CD14-positive monocyte (primary cell): Measurements from ENCODE around the gene TBCK. TPM values are rescaled to one million over a fixed set of nuclear protein-coding genes. Genes with fewer than 3 reads are reported as not detected.

Experiments
- DNase-seq, 3 donors: peaks; one replicate each; pipeline ENCODE4 v3.0.0-alpha.2; 2011 to 2022
- H2AFZ ChIP-seq: 2 replicates; pipeline ENCODE4 v1.6.0; 2012; ENCODE audit warnings: mild to moderate bottlenecking, low read depth, low read length, inconsistent platforms; ENCODE audit not compliant: insufficient read depth, poor library complexity, severe bottlenecking
- H3K27ac ChIP-seq, 2 donors: 1 replicate in 1 of 2; 2 replicates in 1 of 2; pipeline ENCODE4 v1.5.1; 2012 to 2013; ENCODE audit warnings: low read length in 2 of 2, control low read depth in 1 of 2, inconsistent platforms in 1 of 2, low read depth in 1 of 2, mild to moderate bottlenecking in 1 of 2
- H3K27me3 ChIP-seq, 2 donors: one replicate each; pipeline versions ENCODE4 v1.6.0 to v1.6.1; 2011 to 2013; ENCODE audit warnings: low read length in 2 of 2; ENCODE audit not compliant: control insufficient read depth in 2 of 2, insufficient read depth in 2 of 2
- H3K36me3 ChIP-seq, 2 donors: replicated peaks in 1 of 2; 1 replicate in 1 of 2; 2 replicates in 1 of 2; pipeline versions ENCODE4 v1.5.1 to v1.6.1; 2012 to 2013; ENCODE audit warnings: low read length in 2 of 2, control low read depth in 1 of 2, inconsistent platforms in 1 of 2, mild to moderate bottlenecking in 1 of 2; ENCODE audit not compliant: insufficient read depth in 2 of 2, control insufficient read depth in 1 of 2
- H3K4me1 ChIP-seq, 2 donors: 1 replicate in 1 of 2; 2 replicates in 1 of 2; pipeline versions ENCODE4 v1.5.1 to v1.6.1; 2012 to 2013; ENCODE audit warnings: low read length in 2 of 2, control low read depth in 1 of 2, inconsistent platforms in 1 of 2, mild to moderate bottlenecking in 1 of 2, moderate library complexity in 1 of 2; ENCODE audit not compliant: insufficient read depth in 2 of 2, control insufficient read depth in 1 of 2
- H3K4me2 ChIP-seq: replicated peaks from 2 replicates; pipeline ENCODE3; 2012; ENCODE audit warnings: low read length, moderate library complexity, mild to moderate bottlenecking; ENCODE audit not compliant: poor library complexity, severe bottlenecking; ENCODE audit errors: extremely low read depth
- H3K4me3 ChIP-seq, 3 experiments: fragments of 200-600 bp in 1 of 3; sonication (generic) in 1 of 3; replicated peaks in 1 of 3; 1 replicate in 2 of 3; 2 replicates in 1 of 3; pipeline ENCODE4 v1.5.1; 2011 to 2013; ENCODE audit warnings: low read length in 3 of 3, mild to moderate bottlenecking in 3 of 3, control low read depth in 2 of 3, low read depth in 2 of 3, inconsistent platforms in 1 of 3, moderate library complexity in 1 of 3
- H3K79me2 ChIP-seq: 2 replicates; pipeline ENCODE4 v1.6.0; 2012; ENCODE audit warnings: mild to moderate bottlenecking, control low read depth, inconsistent platforms, low read length, moderate library complexity; ENCODE audit not compliant: insufficient read depth
- H3K9ac ChIP-seq: 2 replicates; pipeline ENCODE4 v1.6.0; 2017; ENCODE audit warnings: low read length, mild to moderate bottlenecking; ENCODE audit not compliant: insufficient read depth, poor library complexity, severe bottlenecking
- H3K9me3 ChIP-seq, 2 donors: replicated peaks in 1 of 2; 1 replicate in 1 of 2; 2 replicates in 1 of 2; pipeline versions ENCODE4 v1.5.1 to v1.6.1; 2012 to 2013; ENCODE audit warnings: low read length in 2 of 2, control low read depth in 1 of 2; ENCODE audit not compliant: control insufficient read depth in 1 of 2, insufficient read depth in 1 of 2
- H4K20me1 ChIP-seq: 2 replicates; pipeline ENCODE4 v1.6.0; 2012; ENCODE audit warnings: mild to moderate bottlenecking, low read length, control low read depth, moderate library complexity; ENCODE audit not compliant: insufficient read depth
- H3K27ac Mint-ChIP-seq, 7 donors: one replicate each; pipeline ENCODE4 v1.8.0; 2020; ENCODE audit warnings: mild to moderate bottlenecking in 7 of 7, mixed read lengths in 7 of 7, moderate library complexity in 6 of 7, inconsistent platforms in 2 of 7
- H3K27me3 Mint-ChIP-seq, 3 donors: one replicate each; pipeline ENCODE4 v1.8.0; 2021 to 2022; ENCODE audit warnings: low read depth in 3 of 3, mild to moderate bottlenecking in 3 of 3, mixed read lengths in 3 of 3, moderate library complexity in 3 of 3, inconsistent platforms in 1 of 3
- H3K36me3 Mint-ChIP-seq, 2 donors: one replicate each; pipeline ENCODE4 v1.8.0; 2020; ENCODE audit warnings: mixed read lengths in 2 of 2, inconsistent platforms in 1 of 2, mild to moderate bottlenecking in 1 of 2
- H3K4me1 Mint-ChIP-seq: one replicate; pipeline ENCODE4 v1.8.0; 2020; ENCODE audit warnings: mild to moderate bottlenecking, mixed read lengths
- H3K4me3 Mint-ChIP-seq, 2 donors: one replicate each; pipeline ENCODE4 v1.8.0; 2020; ENCODE audit warnings: mild to moderate bottlenecking in 2 of 2, mixed read lengths in 2 of 2, moderate library complexity in 1 of 2
- H3K9me3 Mint-ChIP-seq, 7 donors: one replicate each; pipeline ENCODE4 v1.8.0; 2020 to 2022; ENCODE audit warnings: mixed read lengths in 7 of 7, mild to moderate bottlenecking in 6 of 7, moderate library complexity in 6 of 7, inconsistent platforms in 2 of 7
- WGBS: methylation state at CpG from one replicate; pipeline ENCODE4 v1.1.5; 2013; ENCODE audit warnings: missing lambda C conversion rate; ENCODE audit not compliant: insufficient coverage; 5-methylcytosine and 5-hydroxymethylcytosine counted together
- intact Hi-C, 2 donors: fragments of 100-400 bp; cut with micrococcal nuclease; formaldehyde crosslinking; loops; one replicate each; pipeline versions ENCODE4 v1.15.0 to v1.15.1; 2023
- polyA plus RNA-seq, 3 donors: library from polyadenylated mRNA; depleted of rRNA in 1 of 3; unstranded in 2 of 3; stranded (reverse) in 1 of 3; fragments of 300-500 nt in 2 of 3; fragments of >200 nt in 1 of 3; fragmentation: Illumina TruSeq in 2 of 3; gene quantifications; 1 replicate in 2 of 3; 2 replicates in 1 of 3; pipeline ENCODE4 v1.2.3, GENCODE V29; 2012 to 2021
- TF ChIP-seq, protein P1 (sequence below): fragments of 200-600 bp; IDR thresholded peaks from one replicate; pipeline ENCODE4 v1.8.0; 2022; ENCODE audit warnings: antibody characterized with exemption, mild to moderate bottlenecking

TBCK gene
- polyA plus RNA-seq, 3 donors: 8.0 to 14.0 (median 12.5) TPM

- Histone ChIP-seq H3K9ac (no peak overlapping the region), H3K9me3 (peaks cover 0 to 3% of the 10 kb centered on the region in 2 donors), H3K4me2 (no peak overlapping the region), H3K36me3 (no peaks in the 10 kb centered on the region), H2AFZ (no peak overlapping the region), H3K4me1 (no peaks in the 10 kb centered on the region), H3K27me3 (no peaks in the 10 kb centered on the region), H3K79me2 (no peaks in the 10 kb centered on the region), H3K4me3 (no peak overlapping the region), H3K27ac (no peak overlapping the region), H4K20me1 (no peaks in the 10 kb centered on the region)
- Mint-ChIP-seq H3K9me3 (peaks cover 0 to 11% (median 7%) of the 10 kb centered on the region in 7 donors), H3K4me1 (no peaks in the 10 kb centered on the region), H3K36me3 (no peaks in the 10 kb centered on the region), H3K4me3 (no peak overlapping the region), H3K27me3 (no peaks in the 10 kb centered on the region), H3K27ac (no peak overlapping the region)
- TF ChIP-seq, protein P1, sequence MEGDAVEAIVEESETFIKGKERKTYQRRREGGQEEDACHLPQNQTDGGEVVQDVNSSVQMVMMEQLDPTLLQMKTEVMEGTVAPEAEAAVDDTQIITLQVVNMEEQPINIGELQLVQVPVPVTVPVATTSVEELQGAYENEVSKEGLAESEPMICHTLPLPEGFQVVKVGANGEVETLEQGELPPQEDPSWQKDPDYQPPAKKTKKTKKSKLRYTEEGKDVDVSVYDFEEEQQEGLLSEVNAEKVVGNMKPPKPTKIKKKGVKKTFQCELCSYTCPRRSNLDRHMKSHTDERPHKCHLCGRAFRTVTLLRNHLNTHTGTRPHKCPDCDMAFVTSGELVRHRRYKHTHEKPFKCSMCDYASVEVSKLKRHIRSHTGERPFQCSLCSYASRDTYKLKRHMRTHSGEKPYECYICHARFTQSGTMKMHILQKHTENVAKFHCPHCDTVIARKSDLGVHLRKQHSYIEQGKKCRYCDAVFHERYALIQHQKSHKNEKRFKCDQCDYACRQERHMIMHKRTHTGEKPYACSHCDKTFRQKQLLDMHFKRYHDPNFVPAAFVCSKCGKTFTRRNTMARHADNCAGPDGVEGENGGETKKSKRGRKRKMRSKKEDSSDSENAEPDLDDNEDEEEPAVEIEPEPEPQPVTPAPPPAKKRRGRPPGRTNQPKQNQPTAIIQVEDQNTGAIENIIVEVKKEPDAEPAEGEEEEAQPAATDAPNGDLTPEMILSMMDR: no peak
- WGBS: no CpG with 5 or more reads among the region's 1 CpG
- DNase-seq: no peak
- intact Hi-C loops: no loop called here
These were observed 251.0 kb downstream of the TBCK start for GRCh38 chr4:106065018-106065417.

GRCh38 chr4:106063009-106063408, 253.0 kb downstream of the TBCK start:
- H3K27me3 ChIP-seq: no peaks in the 10 kb centered on the region
- Mint-ChIP-seq H3K27ac (no peak overlapping the region), H3K36me3 (peaks cover 0 to 3% of the 10 kb centered on the region in 2 donors), H3K4me1 (no peaks in the 10 kb centered on the region), H3K4me3 (no peak overlapping the region), H3K27me3 (no peaks in the 10 kb centered on the region), H3K9me3 (peaks cover 0 to 4% (median 0%) of the 10 kb centered on the region in 7 donors)
- H3K9ac ChIP-seq: no peak overlapping the region
- no peaks in the 10 kb centered on the region for H3K36me3 ChIP-seq
- TF ChIP-seq, protein P1: no peak
- no peak overlapping the region for H2AFZ ChIP-seq
- H3K27ac ChIP-seq: no peak overlapping the region
- no peaks in the 10 kb centered on the region for H3K4me1 ChIP-seq
- intact Hi-C loops: no loop called here
- no peak for DNase-seq
- no peaks in the 10 kb centered on the region for H4K20me1 ChIP-seq
- H3K4me3 ChIP-seq: no peak overlapping the region
- H3K9me3 ChIP-seq: peaks cover 0 to 3% of the 10 kb centered on the region in 2 donors
- no CpG with 5 or more reads among the region's 3 CpGs for WGBS
- H3K4me2 ChIP-seq: no peak overlapping the region
- no peaks in the 10 kb centered on the region for H3K79me2 ChIP-seq
